Activated T-cell treated with anti-CD3 and anti-CD28 coated beads, Interleukin-2, amount 50 U/mL, for 24 hours (primary cell): ENCODE measurements around the gene FAM107A.

Experiments used
- DNase-seq: peaks from one replicate; pipeline ENCODE4 v3.0.0-alpha.2; 2020
- H3K27ac Mint-ChIP-seq: 2 replicates; pipeline ENCODE4 v1.8.0; 2020; ENCODE audit warnings: mild to moderate bottlenecking, mixed read lengths
- H3K27me3 Mint-ChIP-seq: 2 replicates; pipeline ENCODE4 v1.8.0; 2020; ENCODE audit warnings: mixed read lengths
- H3K36me3 Mint-ChIP-seq: 2 replicates; pipeline ENCODE4 v1.8.0; 2020; ENCODE audit warnings: low read depth, mixed read lengths
- H3K4me1 Mint-ChIP-seq: 2 replicates; pipeline ENCODE4 v1.8.0; 2020; ENCODE audit warnings: low read depth, mixed read lengths
- H3K4me3 Mint-ChIP-seq: 2 replicates; pipeline ENCODE4 v1.8.0; 2020; ENCODE audit warnings: mild to moderate bottlenecking, moderate library complexity, mixed read lengths
- H3K9me3 Mint-ChIP-seq: 2 replicates; pipeline ENCODE4 v1.8.0; 2020; ENCODE audit warnings: mixed read lengths

FAM107A gene

GRCh38 chr3:58581328-58582091, 4.3 kb upstream of the FAM107A start:
- H3K27me3 Mint-ChIP-seq, result peaks cover 41% of the 10 kb centered on the region
- H3K36me3 Mint-ChIP-seq, result no peaks in the 10 kb centered on the region
- no peak overlapping the region for H3K4me3 Mint-ChIP-seq
- no peaks in the 10 kb centered on the region for H3K9me3 Mint-ChIP-seq
- H3K4me1 Mint-ChIP-seq, result peaks cover 25% of the 10 kb centered on the region
- DNase-seq, result no peak
- H3K27ac Mint-ChIP-seq, result no peak overlapping the region

- Mint-ChIP-seq H3K27ac (no peak overlapping the region), H3K4me3 (no peak overlapping the region), H3K9me3 (no peaks in the 10 kb centered on the region), H3K4me1 (peaks cover 19% of the 10 kb centered on the region), H3K36me3 (no peaks in the 10 kb centered on the region), H3K27me3 (peaks cover 39% of the 10 kb centered on the region)
- no peak for DNase-seq
Measured at GRCh38 chr3:58580826-58581327, 3.7 kb upstream of the FAM107A start.

- Mint-ChIP-seq H3K4me3 (no peak overlapping the region), H3K27me3 (peaks cover 20% of the 10 kb centered on the region), H3K4me1 (no peaks in the 10 kb centered on the region), H3K36me3 (no peaks in the 10 kb centered on the region), H3K9me3 (no peaks in the 10 kb centered on the region), H3K27ac (no peak overlapping the region)
- DNase-seq, result no peak
Measured at GRCh38 chr3:58578873-58579272, 1.7 kb upstream of the FAM107A start.

- Mint-ChIP-seq H3K27ac (no peak overlapping the region), H3K4me1 (no peaks in the 10 kb centered on the region), H3K27me3 (peaks cover 11% of the 10 kb centered on the region), H3K4me3 (no peak overlapping the region), H3K36me3 (no peaks in the 10 kb centered on the region), H3K9me3 (no peaks in the 10 kb centered on the region)
- DNase-seq, result no peak
Measured at GRCh38 chr3:58576716-58577115, 475 bp downstream of the FAM107A start.

- no peak overlapping the region for H3K4me3 Mint-ChIP-seq
- H3K4me1 Mint-ChIP-seq, result no peaks in the 10 kb centered on the region
- H3K27ac Mint-ChIP-seq, result no peak overlapping the region
- DNase-seq, result no peak
- H3K36me3 Mint-ChIP-seq, result no peaks in the 10 kb centered on the region
- no peaks in the 10 kb centered on the region for H3K9me3 Mint-ChIP-seq
- peaks cover 10% of the 10 kb centered on the region for H3K27me3 Mint-ChIP-seq
Measured at GRCh38 chr3:58575971-58576652, 1.1 kb downstream of the FAM107A start.

- H3K27me3 Mint-ChIP-seq, result peaks cover 10% of the 10 kb centered on the region
- H3K36me3 Mint-ChIP-seq, result no peaks in the 10 kb centered on the region
- no peak overlapping the region for H3K4me3 Mint-ChIP-seq
Measured at GRCh38 chr3:58574682-58575081, 2.5 kb downstream of the FAM107A start.

GRCh38 chr3:58574106-58574505, 3.1 kb downstream of the FAM107A start:
- peaks cover 10% of the 10 kb centered on the region for H3K27me3 Mint-ChIP-seq
- H3K27ac Mint-ChIP-seq, result no peak overlapping the region
- DNase-seq, result no peak
- no peak overlapping the region for H3K4me3 Mint-ChIP-seq
- H3K4me1 Mint-ChIP-seq, result no peaks in the 10 kb centered on the region
- no peaks in the 10 kb centered on the region for H3K9me3 Mint-ChIP-seq
- H3K36me3 Mint-ChIP-seq, result no peaks in the 10 kb centered on the region

More at GRCh38 chr3:58574682-58575081, 2.5 kb downstream of the FAM107A start:
- Mint-ChIP-seq H3K4me1 (no peaks in the 10 kb centered on the region), H3K27ac (no peak overlapping the region), H3K9me3 (no peaks in the 10 kb centered on the region)
- DNase-seq, result no peak

- Mint-ChIP-seq H3K27ac (no peak overlapping the region), H3K4me1 (peaks cover 3% of the 10 kb centered on the region), H3K36me3 (no peaks in the 10 kb centered on the region), H3K27me3 (peaks cover 10% of the 10 kb centered on the region), H3K4me3 (no peak overlapping the region), H3K9me3 (no peaks in the 10 kb centered on the region)
- no peak for DNase-seq
Measured at GRCh38 chr3:58573640-58574039, 3.6 kb downstream of the FAM107A start.

GRCh38 chr3:58572634-58573230, 4.5 kb downstream of the FAM107A start:
- Mint-ChIP-seq H3K9me3 (no peaks in the 10 kb centered on the region), H3K4me3 (no peak overlapping the region), H3K4me1 (peaks cover 4% of the 10 kb centered on the region), H3K36me3 (no peaks in the 10 kb centered on the region), H3K27ac (no peak overlapping the region), H3K27me3 (peaks cover 10% of the 10 kb centered on the region)
- no peak for DNase-seq

GRCh38 chr3:58572013-58572633, 5.1 kb downstream of the FAM107A start:
- Mint-ChIP-seq H3K4me3 (no peak overlapping the region), H3K4me1 (peaks cover 4% of the 10 kb centered on the region), H3K27me3 (peaks cover 10% of the 10 kb centered on the region), H3K36me3 (no peaks in the 10 kb centered on the region), H3K9me3 (no peaks in the 10 kb centered on the region), H3K27ac (no peak overlapping the region)
- DNase-seq, result no peak

GRCh38 chr3:58570851-58571250, 6.3 kb downstream of the FAM107A start:
- H3K9me3 Mint-ChIP-seq, result no peaks in the 10 kb centered on the region
- no peaks in the 10 kb centered on the region for H3K36me3 Mint-ChIP-seq
- no peak overlapping the region for H3K4me3 Mint-ChIP-seq
- H3K27me3 Mint-ChIP-seq, result no peaks in the 10 kb centered on the region
- no peak overlapping the region for H3K27ac Mint-ChIP-seq
- no peak for DNase-seq
- H3K4me1 Mint-ChIP-seq, result peaks cover 4% of the 10 kb centered on the region

GRCh38 chr3:58569287-58570001, 7.7 kb downstream of the FAM107A start:
- H3K36me3 Mint-ChIP-seq, result no peaks in the 10 kb centered on the region
- H3K27ac Mint-ChIP-seq, result no peak overlapping the region
- peaks cover 4% of the 10 kb centered on the region for H3K4me1 Mint-ChIP-seq
- no peak for DNase-seq
- no peaks in the 10 kb centered on the region for H3K27me3 Mint-ChIP-seq
- H3K4me3 Mint-ChIP-seq, result no peak overlapping the region
- no peaks in the 10 kb centered on the region for H3K9me3 Mint-ChIP-seq

GRCh38 chr3:58568572-58569286, 8.5 kb downstream of the FAM107A start:
- Mint-ChIP-seq H3K27me3 (no peaks in the 10 kb centered on the region), H3K36me3 (no peaks in the 10 kb centered on the region), H3K4me3 (no peak overlapping the region), H3K9me3 (no peaks in the 10 kb centered on the region), H3K4me1 (peaks cover 4% of the 10 kb centered on the region), H3K27ac (no peak overlapping the region)
- DNase-seq, result peak; percentile 86

- no peak overlapping the region for H3K27ac Mint-ChIP-seq
- H3K36me3 Mint-ChIP-seq, result no peaks in the 10 kb centered on the region
- H3K27me3 Mint-ChIP-seq, result no peaks in the 10 kb centered on the region
- H3K9me3 Mint-ChIP-seq, result no peaks in the 10 kb centered on the region
- DNase-seq, result no peak
- H3K4me3 Mint-ChIP-seq, result no peak overlapping the region
- peaks cover 4% of the 10 kb centered on the region for H3K4me1 Mint-ChIP-seq
Measured at GRCh38 chr3:58567251-58567515, 10.0 kb downstream of the FAM107A start.
